IMR-90 (cell line): ENCODE results near the gene SMKR1. TPM values are rescaled to one million over a fixed set of nuclear protein-coding genes. Genes with fewer than 3 reads are reported as not detected.
A peak's percentile ranks its signal among the peaks of the same experiment; 100 is the strongest.

Source experiments
- ATAC-seq: fragments of 200-7000 bp; cut with Tn5 transposase; 2 replicates; pipeline ENCODE4 v1.9.1; 2020; ENCODE audit warnings: low read depth, mild to moderate bottlenecking, moderate library complexity
- BruUV-seq: library from RNA; stranded (reverse); fragments of 400-500 nt; replicated peaks from 2 replicates; lab custom pipeline; 2021; lab: Mats Ljungman, UMichigan
- CTCF ChIA-PET: fragments of 300-600 bp; formaldehyde crosslinking; extraction: SDS; loops from one replicate; lab custom pipeline; 2021; ENCODE audit warnings: antibody characterized with exemption; lab: Yijun Ruan, JAX
- POLR2A ChIA-PET: fragments of 300-600 bp; sonication (Branson Sonifier 250); formaldehyde crosslinking; loops from one replicate; lab custom pipeline; 2022; ENCODE audit warnings: antibody characterized with exemption; ENCODE audit not compliant: unreplicated experiment; lab: Charles Lee
- DNase-seq: peaks from one replicate; pipeline ENCODE4 v3.0.0; 2013
- H2AFZ ChIP-seq: replicated peaks from 2 replicates; pipeline ENCODE3; 2013; ENCODE audit warnings: low read length, mild to moderate bottlenecking; ENCODE audit not compliant: poor library complexity
- H2AK5ac ChIP-seq: 2 replicates; pipeline ENCODE4 v1.6.1; 2013; ENCODE audit warnings: low read depth, low read length, inconsistent platforms
- H2AK9ac ChIP-seq: replicated peaks from 2 replicates; pipeline ENCODE3; 2013; ENCODE audit warnings: mild to moderate bottlenecking, low read depth, low read length, moderate library complexity; ENCODE audit not compliant: poor library complexity
- H2BK120ac ChIP-seq: 2 replicates; pipeline ENCODE4 v1.6.1; 2013; ENCODE audit warnings: low read depth, low read length, inconsistent platforms
- H2BK15ac ChIP-seq: 3 replicates; pipeline ENCODE4 v1.6.1; 2013; ENCODE audit warnings: low read depth, low read length, inconsistent platforms
- H2BK20ac ChIP-seq: 2 replicates; pipeline ENCODE4 v1.6.1; 2013; ENCODE audit warnings: low read depth, mild to moderate bottlenecking, inconsistent platforms, low read length, moderate library complexity
- H2BK5ac ChIP-seq: 2 replicates; pipeline ENCODE4 v1.6.1; 2013; ENCODE audit warnings: mild to moderate bottlenecking, low read depth, low read length, inconsistent platforms; ENCODE audit not compliant: poor library complexity, severe bottlenecking
- H3K14ac ChIP-seq: replicated peaks from 2 replicates; pipeline ENCODE4 v1.6.1; 2013; ENCODE audit warnings: low read depth, low read length, inconsistent platforms
- H3K18ac ChIP-seq: 2 replicates; pipeline ENCODE4 v1.6.1; 2013; ENCODE audit warnings: low read depth, low read length, control low read depth
- H3K23ac ChIP-seq: 2 replicates; pipeline ENCODE4 v1.6.1; 2013; ENCODE audit warnings: low read depth, low read length, inconsistent platforms
- H3K27ac ChIP-seq: 2 replicates; pipeline ENCODE4 v1.5.1; 2013; ENCODE audit warnings: mild to moderate bottlenecking, control low read depth, low read length; ENCODE audit not compliant: insufficient read depth
- H3K27me3 ChIP-seq: 2 replicates; pipeline ENCODE4 v1.6.1; 2013; ENCODE audit warnings: low read length; ENCODE audit not compliant: control insufficient read depth, insufficient read depth
- H3K36me3 ChIP-seq: 2 replicates; pipeline ENCODE4 v1.6.1; 2013; ENCODE audit warnings: low read length, mixed read lengths; ENCODE audit not compliant: control insufficient read depth, insufficient read depth
- H3K4ac ChIP-seq: 2 replicates; pipeline ENCODE4 v1.6.1; 2013; ENCODE audit warnings: low read depth, low read length, inconsistent platforms
- H3K4me1 ChIP-seq: 2 replicates; pipeline ENCODE4 v1.6.1; 2013; ENCODE audit warnings: low read length, mixed read lengths; ENCODE audit not compliant: control insufficient read depth, insufficient read depth
- H3K4me2 ChIP-seq: 2 replicates; pipeline ENCODE4 v1.6.1; 2013; ENCODE audit warnings: low read depth, mild to moderate bottlenecking, control low read depth, low read length, moderate library complexity
- H3K4me3 ChIP-seq: 2 replicates; pipeline ENCODE4 v1.5.1; 2013; ENCODE audit warnings: low read depth, mild to moderate bottlenecking, control low read depth, low read length, moderate library complexity; ENCODE audit not compliant: insufficient read depth
- H3K56ac ChIP-seq: 2 replicates; pipeline ENCODE4 v1.6.1; 2013; ENCODE audit warnings: low read length, inconsistent platforms; ENCODE audit not compliant: insufficient read depth; ENCODE audit errors: extremely low read depth
- H3K79me1 ChIP-seq, 2 experiments: 2 replicates each; pipeline ENCODE4 v1.6.1; 2013; ENCODE audit warnings: low read length in 2 of 2, inconsistent platforms in 1 of 2, low read depth in 1 of 2
- H3K9ac ChIP-seq: 2 replicates; pipeline ENCODE4 v1.6.1; 2013; ENCODE audit warnings: low read depth, low read length, control low read depth
- H3K9me1 ChIP-seq: 2 replicates; pipeline ENCODE4 v1.6.1; 2013; ENCODE audit warnings: low read length, inconsistent platforms; ENCODE audit not compliant: insufficient read depth
- H3K9me3 ChIP-seq: 2 replicates; pipeline ENCODE4 v1.6.1; 2013; ENCODE audit warnings: low read length; ENCODE audit not compliant: control insufficient read depth, insufficient read depth
- H4K20me1 ChIP-seq: 2 replicates; pipeline ENCODE4 v1.6.1; 2013; ENCODE audit warnings: low read length, inconsistent platforms; ENCODE audit not compliant: insufficient read depth
- H4K5ac ChIP-seq: 2 replicates; pipeline ENCODE4 v1.6.1; 2013; ENCODE audit warnings: mild to moderate bottlenecking, low read depth, low read length, control low read depth
- H4K8ac ChIP-seq, 2 experiments: 2 replicates each; pipeline ENCODE4 v1.6.1; 2013; ENCODE audit warnings: low read depth in 2 of 2, low read length in 2 of 2, control low read depth in 1 of 2, inconsistent platforms in 1 of 2
- H4K91ac ChIP-seq: 2 replicates; pipeline ENCODE4 v1.6.1; 2013; ENCODE audit warnings: low read depth, low read length, inconsistent platforms; ENCODE audit not compliant: insufficient read depth
- BHLHE40 ChIP-seq: fragments of 150-350 bp; IDR thresholded peaks from 2 replicates; pipeline ENCODE4 v1.6.1; 2016; ENCODE audit warnings: mild to moderate bottlenecking, low read depth, low read length
- CEBPB ChIP-seq: IDR thresholded peaks from 2 replicates; pipeline ENCODE4 v1.6.1; 2012; ENCODE audit warnings: low read depth, low read length, improper control_type of control experiment
- CHD1 ChIP-seq: IDR thresholded peaks from 2 replicates; pipeline ENCODE4 v1.6.1; 2012; ENCODE audit warnings: low read depth, low read length, improper control_type of control experiment
- FOS ChIP-seq: fragments of 150-350 bp; IDR thresholded peaks from 2 replicates; pipeline ENCODE4 v1.6.1; 2016; ENCODE audit warnings: low read depth, low read length
- MAFK ChIP-seq: IDR thresholded peaks from 2 replicates; pipeline ENCODE4 v1.6.1; 2012; ENCODE audit warnings: low read depth, low read length, improper control_type of control experiment
- MAZ ChIP-seq: IDR thresholded peaks from 2 replicates; pipeline ENCODE4 v1.6.1; 2012; ENCODE audit warnings: low read depth, mild to moderate bottlenecking, low read length, improper control_type of control experiment, moderate library complexity, borderline replicate concordance
- MXI1 ChIP-seq: IDR thresholded peaks from 2 replicates; pipeline ENCODE4 v1.6.1; 2012; ENCODE audit warnings: low read depth, mild to moderate bottlenecking, low read length, moderate library complexity, borderline replicate concordance
- NFE2L2 ChIP-seq: fragments of 150-350 bp; IDR thresholded peaks from 2 replicates; pipeline ENCODE4 v1.6.1; 2016; ENCODE audit warnings: low read depth, mild to moderate bottlenecking, low read length
- POLR2A ChIP-seq: IDR thresholded peaks from 2 replicates; pipeline ENCODE4 v1.6.1; 2012; ENCODE audit warnings: mild to moderate bottlenecking, low read depth, low read length
- RAD21 ChIP-seq: IDR thresholded peaks from 2 replicates; pipeline ENCODE4 v1.6.1; 2012; ENCODE audit warnings: low read length, improper control_type of control experiment
- RCOR1 ChIP-seq: IDR thresholded peaks from 2 replicates; pipeline ENCODE4 v1.6.1; 2012; ENCODE audit warnings: mild to moderate bottlenecking, low read length, improper control_type of control experiment; ENCODE audit not compliant: insufficient replicate concordance
- RFX5 ChIP-seq: IDR thresholded peaks from 2 replicates; pipeline ENCODE4 v1.8.0; 2012; ENCODE audit warnings: low read depth, mild to moderate bottlenecking, low read length, moderate library complexity
- SMC3 ChIP-seq: fragments of 150-350 bp; IDR thresholded peaks from 2 replicates; pipeline ENCODE4 v1.6.1; 2016; ENCODE audit warnings: low read depth, mild to moderate bottlenecking, antibody characterized with exemption, low read length, moderate library complexity
- WGBS, 2 experiments: methylation state at CpG; one replicate each; pipeline versions ENCODE4 v1.1.5 to v1.1.7; 2013; ENCODE audit warnings: missing lambda C conversion rate in 2 of 2; ENCODE audit not compliant: insufficient read length in 1 of 2; ENCODE audit errors: extremely low coverage in 2 of 2; 5-methylcytosine and 5-hydroxymethylcytosine counted together
- dilution Hi-C: fragments of 300-500 bp; cut with HindIII; formaldehyde crosslinking; loops from one replicate; pipeline ENCODE4 v1.14.3; 2018; ENCODE audit warnings: low sequenced_read_pairs; ENCODE audit not compliant: unreplicated experiment
- in situ Hi-C: fragments of 300-500 bp; cut with MboI; formaldehyde crosslinking; loops from 3 replicates; pipeline ENCODE4 v1.14.3; 2019; ENCODE audit warnings: low sequenced_read_pairs, inconsistent platforms, mixed read lengths
- intact Hi-C: fragments of 100-400 bp; cut with micrococcal nuclease; formaldehyde crosslinking; loops from 2 replicates; pipeline ENCODE4 v1.10.0; 2022
- polyA plus RNA-seq, 3 experiments: library from polyadenylated mRNA; depleted of rRNA; stranded (reverse); fragments of >200 nt; gene quantifications; 2 replicates each; pipeline ENCODE4 v1.2.3, GENCODE V29; 2012; ENCODE audit warnings: low replicate concordance in 1 of 3
- total RNA-seq: library from RNA; depleted of rRNA; stranded (reverse); fragments of >200 nt; gene quantifications from 2 replicates; pipeline ENCODE4 v1.2.3, GENCODE V29; 2012
- TF ChIP-seq, protein P1 (sequence below): conservative IDR thresholded peaks from 2 replicates; pipeline ENCODE4 v1.5.1; 2012; ENCODE audit warnings: mild to moderate bottlenecking, low read depth, low read length, improper control_type of control experiment

SMKR1 gene
- total and polyA plus RNA-seq, 2 of the 4 experiments (the other 2 are of a cell fraction) = 0.26 TPM; not detected in 1

DNA sequence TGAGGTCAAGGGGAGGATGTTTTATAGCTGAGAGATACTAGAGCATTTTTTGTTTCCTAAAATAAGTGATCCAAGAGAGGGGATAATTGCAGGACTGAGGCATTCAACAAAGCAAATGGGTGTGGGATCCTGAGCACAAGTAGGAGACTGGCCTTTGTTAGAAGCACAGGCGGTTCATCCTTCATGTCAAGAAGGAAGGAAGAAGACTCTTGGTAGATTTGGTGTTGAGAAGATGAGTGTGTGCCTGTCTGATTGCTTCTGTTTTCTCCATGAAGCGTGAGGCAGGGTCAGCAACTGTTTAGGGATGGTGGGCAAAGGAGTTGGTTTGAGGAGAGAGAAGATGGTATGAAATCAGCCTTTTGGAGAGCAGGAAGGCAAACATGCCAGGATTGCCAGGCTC is 40.5 kb upstream of the SMKR1 start:
- intact Hi-C loops = no loop called here

More for the DNA sequence above, 40.5 kb upstream of the SMKR1 start:
- dilution Hi-C loops = no loop called here
- H3K14ac ChIP-seq = no peak overlapping the region
- no peak for ATAC-seq
- peaks cover 5% of the 10 kb centered on the region for H3K9me1 ChIP-seq
- H2BK5ac ChIP-seq = no peak overlapping the region
- POLR2A ChIA-PET = no interaction called here
- H2BK20ac ChIP-seq = no peak overlapping the region
- no peak overlapping the region for H4K8ac ChIP-seq
- TF ChIP-seq RAD21 (no peak), POLR2A (no peak), CHD1 (no peak), MXI1 (no peak), SMC3 (no peak), MAFK (no peak), RCOR1 (no peak), NFE2L2 (no peak), MAZ (no peak), RFX5 (no peak), BHLHE40 (no peak), CEBPB (no peak), FOS (no peak)
- TF ChIP-seq, protein P1, sequence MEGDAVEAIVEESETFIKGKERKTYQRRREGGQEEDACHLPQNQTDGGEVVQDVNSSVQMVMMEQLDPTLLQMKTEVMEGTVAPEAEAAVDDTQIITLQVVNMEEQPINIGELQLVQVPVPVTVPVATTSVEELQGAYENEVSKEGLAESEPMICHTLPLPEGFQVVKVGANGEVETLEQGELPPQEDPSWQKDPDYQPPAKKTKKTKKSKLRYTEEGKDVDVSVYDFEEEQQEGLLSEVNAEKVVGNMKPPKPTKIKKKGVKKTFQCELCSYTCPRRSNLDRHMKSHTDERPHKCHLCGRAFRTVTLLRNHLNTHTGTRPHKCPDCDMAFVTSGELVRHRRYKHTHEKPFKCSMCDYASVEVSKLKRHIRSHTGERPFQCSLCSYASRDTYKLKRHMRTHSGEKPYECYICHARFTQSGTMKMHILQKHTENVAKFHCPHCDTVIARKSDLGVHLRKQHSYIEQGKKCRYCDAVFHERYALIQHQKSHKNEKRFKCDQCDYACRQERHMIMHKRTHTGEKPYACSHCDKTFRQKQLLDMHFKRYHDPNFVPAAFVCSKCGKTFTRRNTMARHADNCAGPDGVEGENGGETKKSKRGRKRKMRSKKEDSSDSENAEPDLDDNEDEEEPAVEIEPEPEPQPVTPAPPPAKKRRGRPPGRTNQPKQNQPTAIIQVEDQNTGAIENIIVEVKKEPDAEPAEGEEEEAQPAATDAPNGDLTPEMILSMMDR = no peak
- H3K79me1 ChIP-seq = no peaks in the 10 kb centered on the region
- H3K36me3 ChIP-seq = no peaks in the 10 kb centered on the region
- no peak overlapping the region for H3K4me2 ChIP-seq
- in situ Hi-C loops = loop anchor here (5.0 kb wide), 1 partner anchor 90 kb away; no protein-coding TSS in a partner anchor
- WGBS, 2 experiments = 60% methylated on average over 1 of the region's 2 CpGs; no CpG with 5 or more reads in 1 of the 2 experiments
- no peak overlapping the region for H3K9ac ChIP-seq
- H3K23ac ChIP-seq = peak overlapping the region; percentile 32; the same call in 1 of the 2 replicates
- no peak overlapping the region for H3K4ac ChIP-seq
- H2AFZ ChIP-seq = no peak overlapping the region
- no peak overlapping the region for H4K5ac ChIP-seq
- H3K4me1 ChIP-seq = no peaks in the 10 kb centered on the region
- H4K91ac ChIP-seq = no peak overlapping the region
- H2BK15ac ChIP-seq = no peak overlapping the region
- H4K20me1 ChIP-seq = no peaks in the 10 kb centered on the region
- H2BK120ac ChIP-seq = no peak overlapping the region
- H3K9me3 ChIP-seq = no peaks in the 10 kb centered on the region
- no TSS peak for BruUV-seq
- no peak overlapping the region for H3K18ac ChIP-seq
- no peaks in the 10 kb centered on the region for H3K27me3 ChIP-seq
- no peak overlapping the region for H2AK9ac ChIP-seq
- no peak overlapping the region for H3K27ac ChIP-seq
- DNase-seq = no peak
- CTCF ChIA-PET = interaction anchor here (1.4 kb wide), 1 partner anchor 94 kb away, joined by 4 read pairs; no protein-coding TSS in a partner anchor
- no peak overlapping the region for H2AK5ac ChIP-seq
- no peak overlapping the region for H3K56ac ChIP-seq
- H3K4me3 ChIP-seq = no peak overlapping the region
